Suprapubic skin (tissue), 4 donors: ENCODE measurements around the gene CASK. TPM values are rescaled to one million over a fixed set of nuclear protein-coding genes. Genes with fewer than 3 reads are reported as not detected.

Experiments used
- DNase-seq, 2 donors: peaks; one replicate each; pipeline ENCODE4 v3.0.0-alpha.2; 2019; ENCODE audit warnings: low spot score in 2 of 2
- H3K27ac ChIP-seq: fragments of 200-600 bp; sonication (generic); one replicate; pipeline ENCODE4 v1.5.1; 2019
- H3K27me3 ChIP-seq: fragments of 200-600 bp; sonication (generic); one replicate; pipeline ENCODE4 v1.5.1; 2019
- H3K36me3 ChIP-seq: fragments of 200-600 bp; sonication (generic); one replicate; pipeline ENCODE4 v1.5.1; 2019
- H3K4me1 ChIP-seq: fragments of 200-600 bp; sonication (generic); one replicate; pipeline ENCODE4 v1.5.1; 2019
- H3K4me3 ChIP-seq: fragments of 200-600 bp; sonication (generic); one replicate; pipeline ENCODE4 v1.5.1; 2019; ENCODE audit warnings: mild to moderate bottlenecking
- H3K9me3 ChIP-seq: fragments of 200-600 bp; sonication (generic); one replicate; pipeline ENCODE4 v1.5.1; 2019
- CTCF ChIP-seq, 2 donors: fragments of 200-600 bp in 1 of 2; fragments of 450-650 bp in 1 of 2; sonication (generic) in 1 of 2; IDR thresholded peaks; one replicate each; pipeline ENCODE4 v1.5.1; 2016 to 2019; ENCODE audit warnings: antibody characterized with exemption in 2 of 2, mild to moderate bottlenecking in 1 of 2, moderate library complexity in 1 of 2
- EP300 ChIP-seq: sonication (generic); formaldehyde crosslinking; IDR thresholded peaks from one replicate; pipeline ENCODE4 v1.6.1; 2017; ENCODE audit warnings: antibody characterized with exemption
- POLR2A ChIP-seq, 2 donors: fragments of 450-650 bp; IDR thresholded peaks; one replicate each; pipeline ENCODE4 v1.6.1; 2017; ENCODE audit warnings: antibody characterized with exemption in 2 of 2, mild to moderate bottlenecking in 2 of 2, moderate library complexity in 2 of 2
- POLR2AphosphoS5 ChIP-seq, 3 donors: sonication (generic); formaldehyde crosslinking; IDR thresholded peaks; one replicate each; pipeline ENCODE4 v1.6.1; 2017; ENCODE audit warnings: antibody characterized with exemption in 3 of 3
- WGBS: methylation state at CpG from one replicate; pipeline ENCODE4 v1.1.5; 2018; 5-methylcytosine and 5-hydroxymethylcytosine counted together
- total RNA-seq, 4 donors: library from RNA; depleted of rRNA; stranded (reverse); fragments of >200 nt; gene quantifications; one replicate each; pipeline ENCODE4 v1.1.0, GENCODE V29; 2016

The CASK gene
- total RNA-seq, 4 donors from 2014 or later = 19.4 to 28.6 (median 25.3) TPM

GRCh38 chrX:41711021-41711667 lies 212.2 kb downstream of the CASK start:
- Histone ChIP-seq H3K27me3 (no peaks in the 10 kb centered on the region), H3K9me3 (no peaks in the 10 kb centered on the region), H3K4me3 (no peak overlapping the region), H3K4me1 (no peaks in the 10 kb centered on the region), H3K36me3 (no peaks in the 10 kb centered on the region), H3K27ac (no peak overlapping the region)
- DNase-seq = no peak
- TF ChIP-seq POLR2AphosphoS5 (IDR thresholded peaks at IDR 0.05) (no peak), POLR2A (IDR thresholded peaks at IDR 0.05) (no peak), EP300 (no peak), CTCF (IDR thresholded peaks at IDR 0.05) (no peak)
- 76% methylated on average over 5 of the region's 5 CpGs for WGBS

GRCh38 chrX:41708486-41708885 lies 214.9 kb downstream of the CASK start:
- 48% methylated on average over 3 of the region's 3 CpGs for WGBS
- H3K9me3 ChIP-seq = no peaks in the 10 kb centered on the region
- no peak overlapping the region for H3K4me3 ChIP-seq
- no peak for TF ChIP-seq POLR2A (IDR thresholded peaks at IDR 0.05)
- TF ChIP-seq CTCF (IDR thresholded peaks at IDR 0.05) = no peak
- TF ChIP-seq EP300 = no peak
- DNase-seq = no peak
- H3K4me1 ChIP-seq = no peaks in the 10 kb centered on the region
- no peak overlapping the region for H3K27ac ChIP-seq
- no peaks in the 10 kb centered on the region for H3K36me3 ChIP-seq
- H3K27me3 ChIP-seq = no peaks in the 10 kb centered on the region

- Histone ChIP-seq H3K9me3 (no peaks in the 10 kb centered on the region), H3K4me1 (no peaks in the 10 kb centered on the region), H3K4me3 (no peak overlapping the region), H3K27me3 (no peaks in the 10 kb centered on the region), H3K36me3 (no peaks in the 10 kb centered on the region), H3K27ac (no peak overlapping the region)
- DNase-seq = no peak
- TF ChIP-seq CTCF (IDR thresholded peaks at IDR 0.05) = no peak
- TF ChIP-seq POLR2AphosphoS5 (IDR thresholded peaks at IDR 0.05) = no peak
- TF ChIP-seq POLR2A (IDR thresholded peaks at IDR 0.05) = no peak
- TF ChIP-seq EP300 = no peak
- 63% methylated on average over 1 of the region's 1 CpG for whole genome bisulfite sequencing
Measured at GRCh38 chrX:41707218-41707617, 216.1 kb downstream of the CASK start.

- WGBS = 74% methylated on average over 3 of the region's 3 CpGs
- H3K4me3 ChIP-seq = no peak overlapping the region
- no peaks in the 10 kb centered on the region for H3K4me1 ChIP-seq
- no peaks in the 10 kb centered on the region for H3K9me3 ChIP-seq
- H3K27ac ChIP-seq = no peak overlapping the region
- TF ChIP-seq POLR2A (IDR thresholded peaks at IDR 0.05) (no peak), EP300 (no peak), POLR2AphosphoS5 (IDR thresholded peaks at IDR 0.05) (no peak), CTCF (IDR thresholded peaks at IDR 0.05) (no peak)
- H3K27me3 ChIP-seq = no peaks in the 10 kb centered on the region
- no peaks in the 10 kb centered on the region for H3K36me3 ChIP-seq
- no peak for DNase-seq
Measured at GRCh38 chrX:41705680-41706374, 217.5 kb downstream of the CASK start.

- H3K4me3 ChIP-seq = no peak overlapping the region
- 74% methylated on average over 1 of the region's 1 CpG for WGBS
- no peaks in the 10 kb centered on the region for H3K36me3 ChIP-seq
- no peaks in the 10 kb centered on the region for H3K9me3 ChIP-seq
- TF ChIP-seq POLR2AphosphoS5 (IDR thresholded peaks at IDR 0.05) (no peak), CTCF (IDR thresholded peaks at IDR 0.05) (no peak), POLR2A (IDR thresholded peaks at IDR 0.05) (no peak), EP300 (no peak)
- DNase-seq = no peak
- no peaks in the 10 kb centered on the region for H3K27me3 ChIP-seq
- no peaks in the 10 kb centered on the region for H3K4me1 ChIP-seq
- no peak overlapping the region for H3K27ac ChIP-seq
Measured at GRCh38 chrX:41705042-41705441, 218.3 kb downstream of the CASK start.
